ENCODE measurements around the gene DISC1. TPM values are rescaled to one million over a fixed set of nuclear protein-coding genes. Genes with fewer than 3 reads are reported as not detected.
"Not testable (repeated sequence)": the region's sequence is repeated elsewhere in the genome, so short reads cannot be mapped to it uniquely, and the experiment has no call there.

The DISC1 gene
- total RNA-seq, 1 experiment from 2014 or later = 0.91 TPM

DNA sequence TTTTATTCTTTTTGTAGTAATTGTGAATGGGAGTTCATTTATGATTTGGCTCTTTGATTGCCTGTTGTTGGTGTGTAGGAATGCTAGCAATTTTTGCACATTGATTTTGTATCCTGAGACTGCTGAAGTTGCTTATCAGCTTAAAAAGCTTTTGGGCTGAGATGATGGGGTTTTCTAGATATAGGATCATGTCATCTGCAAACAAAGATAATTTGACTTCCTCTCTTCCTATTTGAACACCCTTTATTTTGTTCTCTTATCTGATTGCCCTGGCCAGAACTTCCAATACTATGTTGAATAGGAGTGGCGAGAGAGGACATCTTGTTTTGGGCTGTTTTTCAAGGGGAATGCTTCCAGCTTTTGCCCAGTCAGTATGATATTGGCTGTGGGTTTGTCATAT lies 31.6 kb downstream of the DISC1 start:
- in situ Hi-C loops (cut with HindIII; ENCODE audit: low pct_unique_long_range_greater_than_20kb, low sequenced_read_pairs); DNase-seq (ENCODE audit: low read depth): not testable (repeated sequence)

- in situ Hi-C loops (cut with HindIII; ENCODE audit: low pct_unique_long_range_greater_than_20kb, low sequenced_read_pairs) = no loop called here
- DNase-seq (ENCODE audit: low read depth) = no peak
Measured at GRCh38 chr1:231660198-231660597, 33.6 kb downstream of the DISC1 start.

DNA sequence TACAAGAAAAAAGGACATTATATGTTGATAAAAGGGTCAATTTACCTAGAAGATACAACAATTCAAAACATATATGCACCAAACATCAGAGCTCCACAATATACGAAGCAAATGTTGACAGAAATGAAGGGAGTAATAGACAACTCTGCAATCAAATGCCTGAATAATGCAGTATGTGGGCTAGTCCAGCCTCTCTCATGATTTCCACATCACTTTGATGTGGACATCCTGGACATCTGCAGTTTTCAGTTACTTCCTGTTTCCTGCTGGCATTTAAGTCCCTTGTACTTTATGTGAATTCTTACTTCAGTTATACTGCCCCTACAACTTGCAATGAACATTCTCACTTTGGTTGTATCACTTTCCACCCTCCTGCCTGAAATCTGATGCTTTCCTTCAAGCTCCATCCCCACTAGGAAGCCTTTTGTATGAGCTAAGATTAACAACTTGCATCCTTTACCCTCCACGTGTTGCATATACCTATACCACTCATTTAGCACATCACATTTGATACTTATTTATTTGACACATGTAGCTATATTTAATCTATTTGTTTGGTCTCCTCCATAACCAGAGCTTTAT lies 36.7 kb downstream of the DISC1 start:
- in situ Hi-C loops (cut with HindIII; ENCODE audit: low pct_unique_long_range_greater_than_20kb, low sequenced_read_pairs) = no loop called here
- DNase-seq (ENCODE audit: low read depth) = no peak

DNA sequence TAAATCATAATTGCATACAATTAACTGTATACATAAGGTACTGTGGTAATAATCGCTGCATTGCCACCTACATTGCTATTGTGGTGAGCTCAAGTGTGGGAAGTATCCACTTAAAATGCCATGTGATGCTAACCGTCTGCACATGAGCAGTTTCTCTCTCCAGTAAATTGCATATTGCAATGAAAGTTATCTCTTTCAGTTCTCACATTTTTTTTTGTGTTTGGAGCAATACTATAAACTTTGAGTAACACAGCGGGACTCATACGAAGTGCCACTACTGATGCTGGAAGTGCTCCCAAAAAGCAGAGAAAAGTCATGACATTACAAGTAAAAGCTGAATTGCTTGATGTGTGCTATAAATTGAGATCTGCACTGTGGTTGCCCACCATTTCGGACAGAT lies 38.5 kb downstream of the DISC1 start:
- in situ Hi-C loops (cut with HindIII; ENCODE audit: low pct_unique_long_range_greater_than_20kb, low sequenced_read_pairs) = no loop called here
- no peak for DNase-seq (ENCODE audit: low read depth)

- no peak for DNase-seq (ENCODE audit: low read depth)
- in situ Hi-C loops (cut with HindIII; ENCODE audit: low pct_unique_long_range_greater_than_20kb, low sequenced_read_pairs) = no loop called here
Measured at GRCh38 chr1:231665726-231666125, 39.1 kb downstream of the DISC1 start.

DNA sequence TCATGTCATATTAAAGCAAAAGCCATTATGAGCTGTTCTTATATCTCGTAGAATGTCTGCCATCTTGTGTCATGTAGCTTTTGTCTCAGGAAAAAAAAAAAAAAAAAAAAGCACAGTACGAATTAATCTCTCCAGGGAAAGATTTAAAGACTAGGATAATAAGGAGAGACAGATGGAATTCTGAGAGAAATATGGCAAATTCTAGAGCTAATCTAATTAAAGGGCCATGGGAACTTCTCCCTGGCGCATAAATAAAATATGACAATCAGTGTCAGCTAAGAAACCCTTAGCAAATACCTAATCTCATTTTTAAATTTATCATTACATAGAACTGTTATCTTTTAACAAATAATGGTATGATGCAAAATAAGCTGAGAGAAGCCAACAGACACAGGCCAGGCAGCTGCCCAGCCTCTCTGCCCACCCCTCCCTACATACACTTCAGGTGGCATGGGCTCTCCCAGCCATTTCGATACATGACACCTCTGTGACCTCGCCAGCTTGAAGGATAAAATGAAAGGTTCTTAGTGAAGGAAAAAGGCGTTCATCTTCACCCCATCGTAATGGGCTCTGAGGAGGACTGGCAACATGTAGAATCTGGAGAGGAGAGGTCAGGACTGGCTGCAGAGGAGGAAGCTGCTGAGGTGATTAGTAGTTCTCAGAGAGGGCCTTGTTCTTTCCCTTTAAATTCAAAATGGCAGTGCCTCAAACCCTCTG lies 39.8 kb downstream of the DISC1 start:
- in situ Hi-C loops (cut with HindIII; ENCODE audit: low pct_unique_long_range_greater_than_20kb, low sequenced_read_pairs) = no loop called here
- DNase-seq (ENCODE audit: low read depth) = no peak

GRCh38 chr1:231666937-231667608 lies 40.5 kb downstream of the DISC1 start:
- DNase-seq (ENCODE audit: low read depth) = no peak
- in situ Hi-C loops (cut with HindIII; ENCODE audit: low pct_unique_long_range_greater_than_20kb, low sequenced_read_pairs) = no loop called here

DNA sequence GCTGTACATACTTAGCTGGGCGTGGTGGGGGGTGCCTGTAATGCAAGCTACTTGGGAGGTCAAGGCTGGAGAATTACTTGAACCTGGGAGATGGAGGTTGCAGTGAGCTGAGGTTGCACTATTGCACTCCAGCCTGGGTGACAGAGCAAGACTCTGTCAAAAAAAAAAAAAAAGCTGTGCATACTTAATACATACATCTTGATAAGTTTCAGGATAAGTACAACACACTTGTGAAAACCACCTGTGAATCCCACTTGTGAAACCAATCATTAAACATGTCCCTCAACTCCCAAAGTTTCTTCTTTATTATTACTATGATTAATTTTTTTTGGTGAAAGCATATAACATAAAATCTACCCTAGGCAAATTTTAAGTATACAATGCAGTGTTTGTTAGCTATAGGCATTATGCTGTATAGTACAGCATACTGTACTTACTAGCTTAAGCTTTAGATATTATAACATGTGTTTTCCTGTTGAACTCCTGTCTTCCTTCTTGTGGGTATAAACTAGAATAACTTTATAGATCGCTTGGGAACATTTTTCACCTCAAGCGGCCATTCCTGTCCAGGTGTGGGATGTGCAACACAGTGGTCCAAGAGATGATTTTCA lies 41.4 kb downstream of the DISC1 start:
- no peak for DNase-seq (ENCODE audit: low read depth)
- in situ Hi-C loops (cut with HindIII; ENCODE audit: low pct_unique_long_range_greater_than_20kb, low sequenced_read_pairs) = no loop called here

GRCh38 chr1:231668826-231669225 lies 42.2 kb downstream of the DISC1 start:
- no peak for DNase-seq (ENCODE audit: low read depth)
- in situ Hi-C loops (cut with HindIII; ENCODE audit: low pct_unique_long_range_greater_than_20kb, low sequenced_read_pairs) = no loop called here

GRCh38 chr1:231669864-231670621 lies 43.5 kb downstream of the DISC1 start:
- in situ Hi-C loops (cut with HindIII; ENCODE audit: low pct_unique_long_range_greater_than_20kb, low sequenced_read_pairs); DNase-seq (ENCODE audit: low read depth): not testable (repeated sequence)

DNA sequence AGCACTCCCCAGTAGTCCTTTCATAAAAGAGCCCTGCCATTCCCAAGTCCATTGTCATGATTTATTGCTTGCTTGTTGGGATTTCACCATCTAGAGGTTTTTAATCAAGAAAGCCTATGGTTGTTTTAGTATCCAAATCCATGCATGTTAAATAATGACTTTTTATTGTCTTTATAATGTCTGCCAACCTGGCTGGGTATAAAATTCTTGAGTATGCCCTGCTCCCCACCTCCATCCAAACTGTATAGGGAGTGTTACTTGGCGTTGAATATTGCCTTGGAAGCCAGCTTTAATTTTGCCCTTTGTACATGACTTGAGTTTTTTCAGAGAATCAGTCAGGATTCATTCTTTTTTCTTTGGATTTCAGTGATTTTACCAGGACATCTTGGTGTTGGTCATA lies 44.2 kb downstream of the DISC1 start:
- DNase-seq (ENCODE audit: low read depth) = no peak
- in situ Hi-C loops (cut with HindIII; ENCODE audit: low pct_unique_long_range_greater_than_20kb, low sequenced_read_pairs) = no loop called here

GRCh38 chr1:231674575-231674974 lies 48.0 kb downstream of the DISC1 start:
- DNase-seq (ENCODE audit: low read depth) = no peak
- in situ Hi-C loops (cut with HindIII; ENCODE audit: low pct_unique_long_range_greater_than_20kb, low sequenced_read_pairs) = no loop called here

GRCh38 chr1:231676487-231676886 lies 49.9 kb downstream of the DISC1 start:
- in situ Hi-C loops (cut with HindIII; ENCODE audit: low pct_unique_long_range_greater_than_20kb, low sequenced_read_pairs) = no loop called here
- DNase-seq (ENCODE audit: low read depth) = no peak

GRCh38 chr1:231677442-231677841 lies 50.9 kb downstream of the DISC1 start:
- in situ Hi-C loops (cut with HindIII; ENCODE audit: low pct_unique_long_range_greater_than_20kb, low sequenced_read_pairs) = no loop called here
- DNase-seq (ENCODE audit: low read depth) = no peak

GRCh38 chr1:231678011-231678432 lies 51.4 kb downstream of the DISC1 start:
- in situ Hi-C loops (cut with HindIII; ENCODE audit: low pct_unique_long_range_greater_than_20kb, low sequenced_read_pairs) = no loop called here
- DNase-seq (ENCODE audit: low read depth) = no peak

DNA sequence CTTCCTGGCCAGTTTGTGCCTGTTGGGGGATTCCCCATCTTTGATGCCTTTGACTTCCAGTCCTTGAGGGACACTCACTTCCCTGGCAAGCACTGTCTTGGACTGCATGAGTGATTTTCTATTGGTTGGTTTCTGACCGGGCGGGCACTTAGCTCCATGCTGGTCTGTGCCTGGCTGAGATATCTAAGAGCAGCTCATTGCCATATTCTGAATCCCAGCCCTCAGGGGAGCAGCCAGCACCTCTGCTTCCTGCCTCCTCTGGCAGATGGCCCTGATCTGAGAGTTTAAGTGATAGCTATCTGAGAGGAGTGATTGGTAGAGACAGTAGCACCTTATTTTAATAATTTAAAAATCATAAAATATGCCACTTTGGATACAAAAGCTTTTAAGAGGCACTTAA lies 52.5 kb downstream of the DISC1 start:
- in situ Hi-C loops (cut with HindIII; ENCODE audit: low pct_unique_long_range_greater_than_20kb, low sequenced_read_pairs) = no loop called here
- DNase-seq (ENCODE audit: low read depth) = no peak

DNA sequence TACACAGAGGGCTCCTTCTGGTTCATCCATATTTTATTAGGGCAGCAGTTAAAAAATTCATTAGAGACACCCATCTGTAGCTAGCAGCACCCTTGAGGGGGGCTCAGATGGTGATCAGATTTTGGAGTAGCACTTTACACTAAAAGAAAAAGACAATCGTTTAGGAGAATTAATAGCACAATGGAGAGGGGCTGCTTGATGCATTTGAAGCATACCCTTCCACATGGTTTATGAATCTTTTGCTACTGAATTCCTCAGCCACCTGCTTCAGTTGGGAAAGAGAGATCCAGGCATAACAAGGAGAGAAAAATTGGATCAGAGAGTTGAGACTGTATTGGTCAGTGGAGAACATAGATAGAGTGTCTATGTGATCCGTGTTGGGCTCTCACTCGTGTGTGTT lies 54.4 kb downstream of the DISC1 start:
- in situ Hi-C loops (cut with HindIII; ENCODE audit: low pct_unique_long_range_greater_than_20kb, low sequenced_read_pairs) = no loop called here
- no peak for DNase-seq (ENCODE audit: low read depth)

- in situ Hi-C loops (cut with HindIII; ENCODE audit: low pct_unique_long_range_greater_than_20kb, low sequenced_read_pairs) = no loop called here
- no peak for DNase-seq (ENCODE audit: low read depth)
Measured at GRCh38 chr1:231682779-231683178, 56.2 kb downstream of the DISC1 start.
